GM23338 (cell line): ENCODE measurements around the gene SMCR8. TPM values are rescaled to one million over a fixed set of nuclear protein-coding genes. Genes with fewer than 3 reads are reported as not detected.

ENCODE experiments used
- ATAC-seq: fragments of 200-7000 bp; cut with Tn5 transposase; 3 replicates; pipeline ENCODE4 v1.9.1; 2020
- DNase-seq: peaks from one replicate; pipeline ENCODE4 v3.0.0-alpha.2; 2015; ENCODE audit warnings: low spot score
- H2AFZ ChIP-seq: fragments of 200-600 bp; sonication (generic); 2 replicates; pipeline ENCODE4 v1.8.0; 2016; ENCODE audit warnings: antibody characterized with exemption, mild to moderate bottlenecking, moderate library complexity
- H3F3A ChIP-seq: fragments of 200-600 bp; sonication (generic); replicated peaks from 2 replicates; pipeline ENCODE4 v1.8.0; 2017; ENCODE audit warnings: antibody characterized with exemption, mixed run types, low read depth
- H3K27ac ChIP-seq: fragments of 200-600 bp; sonication (generic); 2 replicates; pipeline ENCODE4 v1.6.1; 2016; ENCODE audit warnings: low read depth
- H3K27me3 ChIP-seq: fragments of 200-600 bp; sonication (generic); 2 replicates; pipeline ENCODE4 v1.8.0; 2016; ENCODE audit warnings: mild to moderate bottlenecking, mixed run types, moderate library complexity; ENCODE audit not compliant: insufficient read depth
- H3K36me3 ChIP-seq: fragments of 200-600 bp; sonication (generic); 2 replicates; pipeline ENCODE4 v1.8.0; 2016; ENCODE audit warnings: mild to moderate bottlenecking; ENCODE audit not compliant: insufficient read depth
- H3K4me1 ChIP-seq: fragments of 200-600 bp; sonication (generic); 2 replicates; pipeline ENCODE4 v1.8.0; 2016; ENCODE audit warnings: mild to moderate bottlenecking, moderate library complexity; ENCODE audit not compliant: insufficient read depth
- H3K4me2 ChIP-seq: fragments of 200-600 bp; sonication (generic); 2 replicates; pipeline ENCODE4 v1.7.1; 2017; ENCODE audit warnings: mixed run types
- H3K4me3 ChIP-seq: fragments of 200-600 bp; sonication (generic); 2 replicates; pipeline ENCODE4 v1.6.1; 2016; ENCODE audit warnings: mixed run types
- H3K79me2 ChIP-seq: fragments of 200-600 bp; sonication (generic); replicated peaks from 2 replicates; pipeline ENCODE4 v1.8.0; 2017; ENCODE audit warnings: mild to moderate bottlenecking; ENCODE audit not compliant: insufficient read depth
- H3K9me2 ChIP-seq: fragments of 200-600 bp; sonication (generic); 2 replicates; pipeline ENCODE4 v1.8.0; 2017; ENCODE audit not compliant: insufficient read depth
- H4K20me1 ChIP-seq: fragments of 200-600 bp; sonication (generic); replicated peaks from 2 replicates; pipeline ENCODE4 v1.8.0; 2017; ENCODE audit warnings: mild to moderate bottlenecking; ENCODE audit not compliant: insufficient read depth
- H3K27ac Mint-ChIP-seq: 2 replicates; pipeline ENCODE4 v1.8.0; 2020; ENCODE audit warnings: inconsistent platforms, mild to moderate bottlenecking, moderate library complexity, mixed read lengths
- H3K27me3 Mint-ChIP-seq: 3 replicates; pipeline ENCODE4 v1.8.0; 2022; ENCODE audit warnings: low read depth, mild to moderate bottlenecking, moderate library complexity, mixed read lengths, inconsistent platforms; ENCODE audit not compliant: insufficient read depth, poor library complexity
- H3K36me3 Mint-ChIP-seq: 3 replicates; pipeline ENCODE4 v1.8.0; 2021; ENCODE audit warnings: low read depth, mild to moderate bottlenecking, inconsistent platforms, moderate library complexity, mixed read lengths
- H3K4me1 Mint-ChIP-seq: 3 replicates; pipeline ENCODE4 v1.8.0; 2020; ENCODE audit warnings: mild to moderate bottlenecking, inconsistent platforms, mixed read lengths
- H3K4me3 Mint-ChIP-seq: 3 replicates; pipeline ENCODE4 v1.8.0; 2021; ENCODE audit warnings: moderate library complexity, mild to moderate bottlenecking, inconsistent platforms, mixed read lengths
- H3K9me3 Mint-ChIP-seq: 3 replicates; pipeline ENCODE4 v1.8.0; 2020; ENCODE audit warnings: moderate library complexity, mild to moderate bottlenecking, inconsistent platforms, mixed read lengths
- EZH2phosphoT487 ChIP-seq: fragments of 200-600 bp; sonication (generic); IDR thresholded peaks from one replicate; pipeline ENCODE4 v1.8.1; 2018; ENCODE audit warnings: antibody characterized with exemption; ENCODE audit not compliant: unreplicated experiment
- STAT1 ChIP-seq: IDR thresholded peaks from one replicate; pipeline ENCODE4 v1.6.1; 2016; ENCODE audit warnings: antibody characterized with exemption; ENCODE audit not compliant: unreplicated experiment
- ZNF331 ChIP-seq: fragments of 250-450 bp; sonication (Bioruptor Pico); IDR thresholded peaks from 2 replicates; pipeline ENCODE4 v1.5.0; 2020; ENCODE audit warnings: low read depth, mild to moderate bottlenecking, moderate library complexity
- microRNA-seq: library from miRNA; unstranded; fragments of <30 nt; microRNA quantifications from one replicate; pipeline ENCODE4, GENCODE V29; 2017
- polyA plus RNA-seq: library from polyadenylated mRNA; unstranded; fragments of >200 nt; fragmentation: Nextera tagmentation; extraction: Ambion mirVana; gene quantifications from 2 replicates; pipeline ENCODE4 v1.2.1, GENCODE V29; 2016
- total RNA-seq: library from RNA; depleted of rRNA; stranded (reverse); fragments of >200 nt; shearing (Covaris generic); gene quantifications from 2 replicates; pipeline ENCODE4 v1.2.3, GENCODE V29; 2014; rRNA removed
- TF ChIP-seq, protein P1 (sequence below): IDR thresholded peaks from 2 replicates; pipeline ENCODE4 v1.6.1; 2016; ENCODE audit warnings: antibody characterized with exemption
- TF ChIP-seq, protein P2 (sequence below): IDR thresholded peaks from one replicate; pipeline ENCODE4 v1.6.1; 2018; ENCODE audit warnings: antibody characterized with exemption; ENCODE audit not compliant: unreplicated experiment

The SMCR8 gene
- total and polyA plus RNA-seq, 2 experiments from 2014 or later, result 1.5 to 20.1 TPM

DNA sequence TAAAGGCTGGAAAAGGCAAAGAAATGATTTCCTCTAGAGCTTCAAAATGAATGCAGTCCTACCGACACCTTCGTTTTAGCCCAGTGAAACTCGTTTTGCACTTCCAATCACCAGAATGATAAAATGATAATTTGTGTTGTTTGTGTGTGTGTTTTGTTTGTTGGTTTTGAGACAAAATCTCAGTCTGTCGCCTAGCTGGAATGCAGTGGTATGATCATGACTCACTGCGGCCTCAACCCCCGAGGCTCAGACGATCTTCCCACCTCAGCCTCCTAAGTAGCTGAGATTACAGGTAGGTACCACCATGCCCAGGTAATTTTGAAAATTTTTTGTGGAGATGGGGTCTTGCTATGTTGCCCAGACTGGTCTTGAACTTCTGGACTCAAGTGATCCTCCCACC lies 59.1 kb downstream of the SMCR8 start:
- Histone ChIP-seq H3F3A (no peaks in the 10 kb centered on the region), H3K27ac (no peak overlapping the region), H3K4me1 (no peaks in the 10 kb centered on the region), H3K4me3 (no peak overlapping the region), H4K20me1 (no peaks in the 10 kb centered on the region), H2AFZ (no peak overlapping the region), H3K79me2 (no peaks in the 10 kb centered on the region), H3K4me2 (no peak overlapping the region), H3K9me2 (no peaks in the 10 kb centered on the region), H3K27me3 (no peaks in the 10 kb centered on the region), H3K36me3 (no peaks in the 10 kb centered on the region)
- H3K4me3 Mint-ChIP-seq, result no peak overlapping the region
- no peak for DNase-seq
- H3K36me3 Mint-ChIP-seq, result no peaks in the 10 kb centered on the region
- no peak overlapping the region for H3K27ac Mint-ChIP-seq
- no peak for ATAC-seq
- TF ChIP-seq, protein P1, sequence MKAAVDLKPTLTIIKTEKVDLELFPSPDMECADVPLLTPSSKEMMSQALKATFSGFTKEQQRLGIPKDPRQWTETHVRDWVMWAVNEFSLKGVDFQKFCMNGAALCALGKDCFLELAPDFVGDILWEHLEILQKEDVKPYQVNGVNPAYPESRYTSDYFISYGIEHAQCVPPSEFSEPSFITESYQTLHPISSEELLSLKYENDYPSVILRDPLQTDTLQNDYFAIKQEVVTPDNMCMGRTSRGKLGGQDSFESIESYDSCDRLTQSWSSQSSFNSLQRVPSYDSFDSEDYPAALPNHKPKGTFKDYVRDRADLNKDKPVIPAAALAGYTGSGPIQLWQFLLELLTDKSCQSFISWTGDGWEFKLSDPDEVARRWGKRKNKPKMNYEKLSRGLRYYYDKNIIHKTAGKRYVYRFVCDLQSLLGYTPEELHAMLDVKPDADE, result no peak
- TF ChIP-seq, protein P2, sequence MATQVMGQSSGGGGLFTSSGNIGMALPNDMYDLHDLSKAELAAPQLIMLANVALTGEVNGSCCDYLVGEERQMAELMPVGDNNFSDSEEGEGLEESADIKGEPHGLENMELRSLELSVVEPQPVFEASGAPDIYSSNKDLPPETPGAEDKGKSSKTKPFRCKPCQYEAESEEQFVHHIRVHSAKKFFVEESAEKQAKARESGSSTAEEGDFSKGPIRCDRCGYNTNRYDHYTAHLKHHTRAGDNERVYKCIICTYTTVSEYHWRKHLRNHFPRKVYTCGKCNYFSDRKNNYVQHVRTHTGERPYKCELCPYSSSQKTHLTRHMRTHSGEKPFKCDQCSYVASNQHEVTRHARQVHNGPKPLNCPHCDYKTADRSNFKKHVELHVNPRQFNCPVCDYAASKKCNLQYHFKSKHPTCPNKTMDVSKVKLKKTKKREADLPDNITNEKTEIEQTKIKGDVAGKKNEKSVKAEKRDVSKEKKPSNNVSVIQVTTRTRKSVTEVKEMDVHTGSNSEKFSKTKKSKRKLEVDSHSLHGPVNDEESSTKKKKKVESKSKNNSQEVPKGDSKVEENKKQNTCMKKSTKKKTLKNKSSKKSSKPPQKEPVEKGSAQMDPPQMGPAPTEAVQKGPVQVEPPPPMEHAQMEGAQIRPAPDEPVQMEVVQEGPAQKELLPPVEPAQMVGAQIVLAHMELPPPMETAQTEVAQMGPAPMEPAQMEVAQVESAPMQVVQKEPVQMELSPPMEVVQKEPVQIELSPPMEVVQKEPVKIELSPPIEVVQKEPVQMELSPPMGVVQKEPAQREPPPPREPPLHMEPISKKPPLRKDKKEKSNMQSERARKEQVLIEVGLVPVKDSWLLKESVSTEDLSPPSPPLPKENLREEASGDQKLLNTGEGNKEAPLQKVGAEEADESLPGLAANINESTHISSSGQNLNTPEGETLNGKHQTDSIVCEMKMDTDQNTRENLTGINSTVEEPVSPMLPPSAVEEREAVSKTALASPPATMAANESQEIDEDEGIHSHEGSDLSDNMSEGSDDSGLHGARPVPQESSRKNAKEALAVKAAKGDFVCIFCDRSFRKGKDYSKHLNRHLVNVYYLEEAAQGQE, result no peak
- TF ChIP-seq ZNF331 (CRISPR knock-in tag) (no peak), EZH2phosphoT487 (no peak), STAT1 (no peak)
- no peaks in the 10 kb centered on the region for H3K4me1 Mint-ChIP-seq
- H3K9me3 Mint-ChIP-seq, result peaks cover 8% of the 10 kb centered on the region
- peaks cover 3% of the 10 kb centered on the region for H3K27me3 Mint-ChIP-seq

Small RNA genes lying within 50 kb of the gene (microRNA-seq; reads per million reads assigned to microRNA genes)
- not detected for gene MIR6778

Other genes with a start within 250 kb of the SMCR8 start
- gene DRG2, start 227.3 kb upstream of the SMCR8 start, total RNA-seq, result 47.4 and 48.0 TPM in 2 replicates
- 32.5 and 36.2 TPM in 2 replicates for gene DRG2, start 227.3 kb upstream of the SMCR8 start, polyA plus RNA-seq
- gene MYO15A, start 206.5 kb upstream of the SMCR8 start, total RNA-seq, result 1.0 and 1.3 TPM in 2 replicates
- gene MYO15A, start 206.5 kb upstream of the SMCR8 start, polyA plus RNA-seq, result 1.1 and 2.2 TPM in 2 replicates
- 103 and 117 TPM in 2 replicates for gene ALKBH5, start 131.5 kb upstream of the SMCR8 start, total RNA-seq
- gene ALKBH5, start 131.5 kb upstream of the SMCR8 start, polyA plus RNA-seq, result 32.2 TPM in 2 replicates
- gene LLGL1, start 89.7 kb upstream of the SMCR8 start, total RNA-seq, result 118 and 129 TPM in 2 replicates
- 5.9 TPM in 2 replicates for gene LLGL1, start 89.7 kb upstream of the SMCR8 start, polyA plus RNA-seq
- 262 and 373 TPM in 2 replicates for gene FLII, start 56.6 kb upstream of the SMCR8 start, total RNA-seq
- 173 and 175 TPM in 2 replicates for gene FLII, start 56.6 kb upstream of the SMCR8 start, polyA plus RNA-seq
- 24.9 and 26.5 TPM in 2 replicates for gene MIEF2, start 54.6 kb upstream of the SMCR8 start, total RNA-seq
- gene MIEF2, start 54.6 kb upstream of the SMCR8 start, polyA plus RNA-seq, result 4.9 and 8.2 TPM in 2 replicates
- 60.2 and 76.7 TPM in 2 replicates for gene TOP3A, start 299 bp upstream of the SMCR8 start, total RNA-seq
- gene TOP3A, start 299 bp upstream of the SMCR8 start, polyA plus RNA-seq, result 21.7 and 24.9 TPM in 2 replicates
- 33.3 and 33.5 TPM in 2 replicates for gene SHMT1, start 48.3 kb downstream of the SMCR8 start, total RNA-seq
- gene SHMT1, start 48.3 kb downstream of the SMCR8 start, polyA plus RNA-seq, result 21.6 and 22.8 TPM in 2 replicates
- gene EVPLL, start 62.5 kb downstream of the SMCR8 start, total RNA-seq, result 0.12 and 0.42 TPM in 2 replicates
- 0.18 and 0.56 TPM in 2 replicates for gene EVPLL, start 62.5 kb downstream of the SMCR8 start, polyA plus RNA-seq
- not detected in 2 replicates for gene LGALS9C, start 161.5 kb downstream of the SMCR8 start, total RNA-seq
- gene LGALS9C, start 161.5 kb downstream of the SMCR8 start, polyA plus RNA-seq, result 0.24 TPM in 1 of 2 replicates, not detected in the other